Measurements from ENCODE around the gene OBSL1.

Gene OBSL1

DNA sequence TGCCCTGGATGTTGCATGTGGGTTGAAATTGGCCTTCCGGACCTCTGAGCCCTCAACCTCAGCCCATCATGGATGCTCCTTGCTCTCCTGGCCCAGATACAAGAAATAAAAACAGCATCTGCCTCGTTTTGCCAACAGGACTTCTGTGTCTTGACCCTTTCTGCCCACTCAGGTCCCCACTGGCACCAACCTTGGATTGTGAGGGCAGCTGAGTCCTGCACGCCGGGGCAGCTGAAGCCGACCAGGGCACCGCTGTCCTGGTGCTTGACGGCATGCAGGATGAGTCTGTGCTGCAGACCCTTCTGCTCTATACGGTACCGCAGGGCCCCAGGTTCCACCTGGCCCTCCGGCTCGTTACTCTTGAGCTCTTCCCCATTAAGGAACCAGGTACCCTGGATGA lies 4.7 kb downstream of the OBSL1 start:
- no peak for DNase-seq (ENCODE audit: low read depth, low spot score)

DNA sequence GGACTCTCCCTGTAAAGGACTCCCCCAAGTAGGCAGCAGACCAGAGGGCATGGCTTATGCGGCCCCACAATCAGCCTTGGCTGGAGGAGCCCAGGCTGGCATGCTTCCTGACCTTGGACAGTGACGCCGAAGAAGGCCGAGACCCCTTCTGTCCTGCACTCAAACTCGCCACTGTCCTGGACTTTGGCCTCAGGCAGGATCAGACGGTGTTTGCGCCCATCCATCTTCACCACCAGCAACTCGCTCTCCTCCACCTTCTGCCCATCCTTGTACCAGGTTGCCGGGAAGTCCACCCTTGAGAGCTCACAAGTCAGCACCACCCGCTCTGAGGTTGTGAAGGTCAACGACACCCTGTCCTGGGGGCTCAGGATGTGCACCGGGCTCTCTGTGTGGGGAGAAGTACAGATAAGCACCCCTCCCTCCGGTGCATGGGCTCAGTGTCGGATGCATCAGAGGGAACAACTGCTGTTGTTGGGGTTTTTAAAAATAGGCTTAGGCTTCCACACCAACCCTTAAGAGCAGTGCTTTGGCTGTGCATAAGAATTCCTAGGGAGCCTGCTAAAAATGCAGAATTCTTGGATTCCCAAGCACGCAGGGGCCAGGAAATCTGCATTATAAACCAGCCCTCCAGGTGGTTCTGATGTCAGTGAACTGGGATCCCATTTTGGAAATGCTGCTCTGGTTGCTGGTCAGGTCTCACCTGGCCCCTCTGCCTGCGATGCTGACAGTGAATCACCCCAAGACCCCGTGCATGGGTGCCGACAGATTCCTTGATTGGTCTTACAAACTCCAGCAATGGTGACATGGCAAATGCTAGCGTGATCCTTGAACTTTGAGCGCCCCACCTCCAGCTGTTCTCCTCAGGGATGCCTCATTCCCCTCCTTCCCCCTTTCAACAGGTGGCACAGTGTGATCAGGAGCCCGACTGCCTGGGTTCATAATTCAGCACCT lies 5.9 kb downstream of the OBSL1 start:
- no peak for DNase-seq (ENCODE audit: low read depth, low spot score)

DNA sequence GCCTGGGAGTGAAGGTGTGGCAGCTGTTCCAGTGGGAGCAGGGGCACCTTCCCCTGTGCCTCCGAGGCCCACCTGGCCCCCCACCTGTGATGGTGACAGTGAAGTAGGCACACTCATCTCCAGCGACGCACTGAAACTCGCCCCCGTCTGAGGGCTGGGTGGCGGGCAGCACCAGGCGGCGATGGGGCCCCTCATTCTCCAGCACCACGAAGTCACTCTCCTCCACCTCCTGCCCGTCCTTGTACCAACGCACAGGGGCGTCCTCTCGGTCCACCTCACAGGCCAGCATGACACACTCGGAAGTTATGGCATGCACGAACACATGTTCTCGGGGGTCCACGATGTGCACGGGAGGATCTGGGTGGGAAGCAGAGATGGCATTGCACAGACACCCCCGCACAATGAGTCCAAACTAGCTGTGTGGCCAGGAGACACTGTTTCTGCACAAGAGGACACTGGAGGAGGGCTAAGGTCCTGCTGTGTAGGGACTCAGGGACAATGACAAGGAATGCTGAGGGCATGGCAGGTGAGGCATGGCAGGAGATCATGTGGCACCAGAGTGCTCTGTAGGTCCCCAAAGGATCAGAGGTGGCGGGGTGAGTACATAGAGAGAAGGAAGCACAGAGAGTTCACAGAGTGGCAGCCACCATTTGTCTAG lies 7.9 kb downstream of the OBSL1 start:
- no peak for DNase-seq (ENCODE audit: low read depth, low spot score)

DNA sequence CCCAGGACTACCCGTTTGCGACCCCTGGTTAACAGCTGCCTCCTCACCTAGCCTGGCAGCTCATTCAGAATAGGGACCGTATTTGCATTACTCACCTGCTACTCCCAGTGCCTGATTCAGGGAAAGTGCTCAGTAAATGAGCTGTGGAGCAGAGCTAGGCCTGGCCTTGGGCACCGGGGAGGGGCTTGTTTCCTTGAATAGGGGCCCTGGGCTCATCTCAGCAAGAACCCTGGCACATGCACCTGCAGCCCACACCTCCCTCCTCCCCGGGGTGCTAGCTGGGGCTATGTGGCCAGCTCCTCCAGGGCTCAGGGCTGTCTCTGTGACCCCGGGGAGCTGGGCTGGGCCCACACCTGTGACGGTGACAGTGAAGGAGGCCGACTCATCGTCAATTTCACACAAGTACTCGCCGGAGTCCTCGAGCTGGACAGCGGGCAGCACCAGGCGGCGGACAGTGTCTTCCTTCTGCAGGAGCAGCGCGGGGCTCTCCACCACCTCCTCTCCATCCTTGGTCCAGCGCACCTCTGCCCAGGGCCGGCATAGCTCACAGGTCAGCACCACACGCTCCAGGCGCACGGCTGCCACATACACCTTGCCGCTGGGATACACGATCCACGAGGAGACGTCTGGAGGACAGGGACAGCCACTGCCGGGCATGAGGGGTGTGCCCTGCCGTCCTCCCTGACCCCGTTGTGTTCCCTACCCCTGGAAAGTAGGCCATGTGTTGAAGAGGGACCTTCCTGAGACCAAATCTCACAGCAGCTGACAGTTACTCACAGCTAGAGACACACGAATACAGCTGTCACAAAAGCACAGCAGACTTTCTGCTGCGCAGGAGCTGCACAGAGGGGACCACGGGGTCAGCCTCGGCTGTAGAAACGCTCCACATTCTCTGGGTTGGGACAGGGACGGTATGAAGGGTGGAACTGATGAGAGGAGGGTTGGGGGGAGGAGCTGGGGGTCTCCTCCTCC lies 9.0 kb downstream of the OBSL1 start:
- DNase-seq (ENCODE audit: low read depth, low spot score): no peak

DNA sequence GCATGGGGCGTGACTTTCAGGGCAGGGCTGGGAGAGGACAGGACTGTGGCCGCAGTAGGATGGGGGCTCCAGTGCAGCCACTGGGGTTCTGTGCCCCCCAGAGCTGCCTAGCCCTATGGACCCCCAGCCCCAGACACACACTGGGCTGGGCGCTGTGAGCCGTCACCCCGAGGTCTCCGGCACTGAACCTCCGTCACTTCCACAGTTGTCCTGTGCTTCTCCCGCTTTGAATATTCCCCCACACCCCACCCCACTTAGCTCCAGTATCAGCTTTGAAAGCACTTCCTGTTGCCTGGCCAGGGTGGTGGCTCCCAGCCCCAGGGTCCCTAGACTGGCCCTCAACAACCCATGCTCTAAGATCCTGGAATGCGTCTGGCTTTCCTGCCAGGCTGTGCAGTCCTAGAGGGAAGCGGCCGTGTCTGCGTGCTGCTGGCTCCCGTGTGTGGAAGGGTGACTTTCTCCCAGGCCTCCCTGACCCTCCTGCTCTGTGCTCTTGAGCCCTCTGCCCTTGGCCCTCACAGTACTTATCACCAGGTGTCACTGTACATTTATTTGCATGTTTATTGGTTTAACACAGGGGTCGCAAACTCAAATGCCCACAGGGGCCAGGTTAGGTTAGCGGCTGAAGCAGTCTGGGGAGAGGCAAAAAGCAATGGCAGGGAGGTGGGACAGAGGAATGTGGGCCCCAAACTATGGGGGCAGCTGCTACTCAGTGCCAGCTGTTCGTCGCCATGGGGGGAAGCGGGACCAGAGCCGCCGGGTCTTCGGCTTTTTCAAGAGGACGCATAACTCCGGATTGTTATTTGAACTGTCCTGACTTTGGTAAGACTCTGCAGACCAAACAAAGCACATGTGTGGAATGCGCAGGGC lies 9.9 kb downstream of the OBSL1 start:
- no peak for DNase-seq (ENCODE audit: low read depth, low spot score)

DNA sequence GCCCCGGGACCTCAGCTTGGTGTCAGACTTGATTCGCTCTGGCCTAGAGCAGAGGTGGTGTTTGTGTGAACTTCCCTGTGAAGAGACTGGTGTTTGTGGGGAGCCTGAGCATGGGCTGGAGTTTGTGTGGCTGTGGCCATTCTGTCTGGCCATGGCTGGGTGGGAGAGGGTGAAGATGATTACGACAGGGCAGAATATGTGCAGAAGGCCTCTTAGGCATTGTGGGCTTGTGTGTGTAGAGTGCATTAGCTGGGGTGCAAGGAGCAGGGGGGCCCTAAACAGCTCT lies 10.5 kb downstream of the OBSL1 start:
- DNase-seq (ENCODE audit: low read depth, low spot score): no peak

DNA sequence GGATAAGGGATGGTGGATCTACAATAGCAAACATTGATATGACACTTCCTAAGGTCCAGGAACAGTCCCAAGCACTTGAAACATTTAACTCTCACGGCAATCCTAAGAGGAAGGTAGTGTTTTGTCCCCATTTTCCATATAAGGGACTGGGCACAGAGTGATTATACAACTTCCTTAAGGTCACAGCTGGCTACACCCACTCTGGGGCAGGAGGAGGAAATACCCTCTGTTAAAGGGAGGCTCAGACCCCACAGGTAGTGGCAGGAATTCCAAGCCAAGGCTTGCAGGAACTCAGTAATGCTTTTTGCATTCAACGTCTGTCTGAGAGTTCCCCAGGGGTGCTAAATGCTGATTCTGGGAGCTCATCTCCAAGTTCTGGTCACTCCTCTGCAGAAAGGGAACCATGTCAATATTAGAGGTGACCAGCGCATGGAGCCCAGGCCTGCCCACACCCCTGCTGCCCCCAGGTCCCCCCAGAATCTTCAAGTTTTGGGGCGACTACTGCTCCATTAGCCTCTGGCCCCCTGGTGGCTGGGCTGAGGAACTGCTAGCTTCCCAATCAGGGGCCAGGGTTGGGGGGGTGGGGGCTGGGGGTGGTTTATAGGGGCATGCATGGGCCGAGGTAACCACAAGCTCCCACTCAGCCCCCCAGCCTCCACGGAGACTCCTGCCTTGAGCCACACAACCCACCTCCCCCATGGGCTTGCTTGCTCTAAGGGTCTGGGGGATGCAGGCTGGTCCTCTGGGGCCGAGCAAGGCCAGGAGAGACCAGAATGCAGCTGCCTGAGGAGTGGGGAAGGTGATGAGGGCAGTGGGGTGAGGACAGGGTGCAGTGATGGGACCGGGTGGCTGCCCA lies 11.1 kb downstream of the OBSL1 start:
- DNase-seq (ENCODE audit: low read depth, low spot score): no peak

DNA sequence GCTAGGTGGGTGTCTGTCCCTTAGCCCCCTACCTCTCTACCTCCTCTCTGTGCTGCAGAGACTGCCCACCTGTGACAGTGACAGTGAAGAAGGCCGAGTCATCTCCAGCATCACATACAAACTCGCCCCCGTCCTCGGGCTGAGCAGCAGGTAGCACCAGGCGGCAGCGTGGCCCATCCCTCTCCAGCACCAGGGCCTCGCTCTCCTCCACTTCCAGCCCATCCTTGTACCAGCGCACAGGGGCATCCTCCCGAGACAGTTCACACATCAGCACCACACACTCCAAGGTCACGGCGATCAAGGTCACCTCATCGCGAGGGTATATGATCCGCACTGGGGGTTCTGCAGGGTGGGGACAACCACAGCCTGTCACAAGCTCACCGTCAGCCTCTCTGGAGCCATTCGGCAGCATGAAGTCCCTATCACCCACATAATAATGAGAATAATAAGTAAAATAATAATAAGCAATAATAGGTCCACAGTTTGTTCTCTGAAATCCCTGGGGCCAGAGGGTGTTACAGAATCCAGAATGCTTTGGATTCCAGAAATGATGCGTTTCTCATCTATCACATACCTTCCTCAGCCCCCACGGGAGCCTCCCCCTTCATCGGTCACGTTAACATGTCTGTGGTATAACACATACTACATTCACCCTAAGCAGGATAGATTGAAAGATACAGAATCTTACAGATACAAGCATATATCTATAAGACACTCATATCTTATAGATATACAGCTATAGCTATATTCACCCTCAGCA lies 12.0 kb downstream of the OBSL1 start:
- DNase-seq (ENCODE audit: low read depth, low spot score): no peak

DNA sequence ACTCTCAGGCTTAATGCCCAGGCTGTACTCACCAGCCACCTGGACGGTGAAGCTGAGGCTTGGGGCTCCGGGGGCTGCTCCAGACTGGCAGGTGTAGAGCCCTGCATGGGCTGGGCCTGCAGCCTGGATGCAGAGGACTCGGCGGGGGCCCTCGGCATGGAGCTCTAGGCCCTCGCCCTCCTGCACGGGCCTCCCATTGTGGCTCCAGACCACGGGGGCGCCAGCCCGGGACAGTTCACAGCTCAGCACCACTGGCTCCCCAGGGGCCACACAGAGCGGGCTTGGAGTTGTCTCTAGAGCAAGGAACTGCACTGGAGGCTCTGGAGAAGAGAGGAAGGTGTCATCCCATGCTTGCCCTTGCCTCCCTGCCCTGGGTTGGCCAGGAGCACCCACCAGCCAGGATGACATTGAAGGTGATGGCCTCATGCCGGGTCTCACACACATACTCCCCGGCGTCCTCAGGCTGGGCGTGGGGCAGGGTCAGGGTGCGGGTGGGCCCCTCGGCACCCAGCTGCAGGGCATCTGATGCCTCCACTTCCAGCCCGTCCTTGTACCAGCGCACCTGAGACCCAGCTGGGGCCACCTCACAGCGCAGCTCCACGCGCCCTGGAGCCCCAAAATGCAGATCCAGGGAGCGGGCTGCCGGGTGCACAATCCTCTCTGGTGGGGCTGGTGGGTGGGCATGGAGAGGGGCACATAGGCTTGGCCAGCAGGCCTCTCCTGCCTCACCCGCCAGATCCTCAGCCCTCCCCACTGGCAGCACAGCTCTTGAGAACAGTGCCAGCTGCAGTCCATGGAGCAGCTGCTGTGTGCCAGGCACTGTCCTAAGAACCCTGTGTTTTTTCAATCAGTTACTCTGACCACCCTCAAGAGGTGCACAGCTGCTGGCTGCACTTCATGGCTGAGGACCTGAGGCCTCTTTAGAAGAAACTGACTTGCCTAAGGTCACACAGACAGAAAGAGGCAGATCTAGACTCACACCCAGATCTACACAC lies 13.3 kb downstream of the OBSL1 start:
- no peak for DNase-seq (ENCODE audit: low read depth, low spot score)

DNA sequence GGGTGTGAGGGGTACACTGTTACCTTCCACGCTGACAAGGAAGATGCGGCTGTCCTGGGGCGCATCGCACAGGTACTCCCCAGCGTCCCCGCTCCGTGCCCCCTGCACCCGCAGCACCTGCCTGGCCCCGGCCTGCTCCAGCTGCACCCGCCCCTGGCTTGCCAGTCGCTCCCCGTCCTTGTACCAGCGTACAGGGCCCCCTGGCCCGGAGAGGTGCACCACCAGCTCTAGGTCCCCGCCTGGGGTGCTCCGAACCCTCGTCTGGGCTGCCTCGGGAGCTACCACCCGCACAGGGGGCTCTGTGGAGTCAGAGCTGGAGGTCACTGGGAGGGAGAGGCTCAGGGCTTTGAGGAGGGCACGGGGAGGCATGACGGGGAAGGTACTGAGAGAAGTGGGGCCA lies 14.0 kb downstream of the OBSL1 start:
- DNase-seq (ENCODE audit: low read depth, low spot score): no peak

DNA sequence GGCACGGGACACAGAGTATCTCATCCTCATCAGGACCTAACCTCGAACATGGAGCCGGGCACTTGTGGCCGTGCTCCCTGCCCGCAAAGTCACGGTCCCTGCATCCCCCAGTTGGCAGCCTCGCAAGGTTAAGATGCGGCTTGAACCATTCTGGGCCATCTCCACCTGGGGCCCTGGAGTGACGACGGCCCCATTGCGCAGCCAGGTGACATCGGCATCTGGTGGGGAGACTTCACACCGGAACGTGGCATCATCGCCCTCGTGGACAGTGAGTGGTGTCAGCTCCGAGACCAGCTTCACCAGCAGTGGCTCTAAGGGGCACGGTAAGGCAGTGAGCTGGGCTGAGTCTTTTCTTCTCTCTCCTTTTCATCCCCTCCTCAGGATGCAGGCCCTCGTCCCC lies 14.9 kb downstream of the OBSL1 start:
- DNase-seq (ENCODE audit: low read depth, low spot score): no peak

DNA sequence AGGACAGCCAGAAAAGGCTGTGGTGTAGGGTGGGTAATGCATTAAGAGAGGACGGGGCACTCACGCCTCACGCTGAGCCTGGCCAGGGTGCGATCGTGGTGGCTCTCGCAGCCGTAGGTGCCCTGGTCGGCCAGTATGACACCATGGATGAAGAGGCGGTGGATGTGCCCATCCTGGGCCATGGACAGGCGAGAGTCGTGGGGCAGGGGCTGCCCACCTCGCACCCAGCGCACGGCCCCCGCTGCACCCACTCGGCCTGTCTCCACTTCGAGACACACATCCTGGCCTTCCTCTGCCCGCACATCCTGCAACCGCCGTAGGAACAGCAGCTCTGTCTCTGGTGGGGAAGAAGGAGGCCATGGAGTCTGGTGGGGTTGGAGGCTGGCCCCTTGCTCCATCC lies 15.4 kb downstream of the OBSL1 start:
- no peak for DNase-seq (ENCODE audit: low read depth, low spot score)

DNA sequence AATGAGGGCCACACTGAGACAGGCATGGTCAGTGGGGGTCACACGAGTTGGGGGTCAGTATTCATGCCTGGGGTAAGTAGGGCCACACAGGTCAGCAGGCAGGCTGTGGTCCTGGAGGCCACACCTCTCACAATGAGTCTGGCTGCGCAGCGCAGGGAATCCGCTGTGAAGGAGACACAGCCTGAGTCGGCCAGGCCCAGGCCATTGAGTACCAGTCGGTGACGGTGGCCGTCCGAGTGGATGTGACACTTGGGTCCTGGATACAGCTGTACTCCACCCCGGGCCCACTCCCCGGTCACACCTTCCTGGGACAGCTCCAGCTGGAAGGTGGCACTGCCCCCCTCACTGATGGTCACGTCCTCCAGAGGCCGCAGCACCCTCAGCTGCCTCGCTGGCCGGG lies 17.0 kb downstream of the OBSL1 start:
- no peak for DNase-seq (ENCODE audit: low read depth, low spot score)

DNA sequence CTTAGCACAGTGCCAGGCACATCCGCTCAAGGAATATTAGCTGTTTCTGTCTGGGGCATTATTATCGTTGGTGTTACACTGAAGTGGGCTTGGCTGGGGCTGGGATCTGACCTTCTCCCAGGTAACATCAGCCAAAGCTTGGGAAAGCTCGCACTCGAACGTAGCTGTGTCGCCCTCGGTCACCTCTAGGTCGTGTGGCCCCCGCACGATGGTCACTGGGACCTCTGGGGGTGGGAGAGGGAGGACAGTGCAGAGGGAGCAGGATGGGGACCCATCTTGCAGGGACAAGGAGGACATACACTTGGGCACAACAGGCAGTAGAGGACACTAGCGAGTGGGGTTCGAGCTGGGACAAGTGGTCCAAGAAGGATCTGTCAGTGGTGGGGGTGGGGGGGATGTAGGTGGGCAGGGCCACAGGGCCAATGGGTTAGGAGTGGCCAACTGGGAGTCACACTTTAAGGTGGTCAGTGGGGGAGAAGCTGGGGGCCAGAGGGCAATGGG lies 17.8 kb downstream of the OBSL1 start:
- DNase-seq (ENCODE audit: low read depth, low spot score): no peak

DNA sequence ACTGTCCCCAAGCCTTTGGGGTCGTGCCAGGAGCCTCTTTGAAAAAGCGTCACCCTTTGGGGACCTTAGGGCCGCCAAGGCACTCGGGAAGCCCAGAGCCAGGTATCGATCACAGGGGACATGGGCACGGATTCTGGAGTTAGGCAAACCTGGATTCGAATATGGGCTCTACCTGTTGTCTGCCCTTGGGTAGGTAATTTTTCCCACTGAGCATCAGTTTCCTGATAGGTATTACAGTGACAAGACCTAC lies 18.2 kb downstream of the OBSL1 start:
- no peak for DNase-seq (ENCODE audit: low read depth, low spot score)

DNA sequence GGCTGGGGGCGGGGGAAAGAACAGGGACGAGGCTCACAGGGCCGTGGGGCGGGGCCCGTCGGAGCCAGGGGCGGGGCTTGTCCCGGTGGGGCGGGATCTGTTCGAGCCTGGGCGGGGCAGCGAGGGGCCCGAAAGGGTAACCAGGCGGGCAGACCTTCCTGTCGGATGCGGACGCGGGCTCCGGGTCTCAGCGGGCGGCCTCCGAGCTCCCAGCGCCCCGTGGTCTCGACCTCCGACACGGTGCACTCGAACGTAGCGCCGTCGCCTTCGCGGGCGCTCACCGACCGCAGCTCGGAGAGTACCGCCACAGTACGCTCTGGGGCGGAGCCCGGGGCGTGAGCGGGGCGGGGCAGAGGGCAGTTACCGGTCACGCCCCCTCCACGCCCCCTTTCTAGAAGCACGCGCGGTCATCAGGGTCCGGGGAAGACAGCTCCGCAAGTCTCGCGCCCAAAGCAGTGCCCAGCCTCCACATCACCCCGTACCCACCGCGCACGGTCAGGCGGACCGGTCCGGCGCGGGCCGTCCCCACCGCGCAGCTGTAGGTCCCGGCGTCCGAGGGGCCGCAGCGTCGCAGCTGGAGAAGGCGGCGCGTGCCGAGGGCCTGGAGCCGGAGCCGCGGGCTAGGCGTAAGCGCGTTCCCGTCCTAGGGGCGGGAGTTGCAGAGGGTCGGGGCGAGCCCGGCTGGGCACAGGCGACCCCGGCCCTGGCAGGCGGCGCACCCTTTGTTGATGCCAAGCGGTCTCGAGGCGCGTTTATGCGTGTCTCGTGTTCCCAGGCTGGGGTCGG lies 18.8 kb downstream of the OBSL1 start:
- DNase-seq (ENCODE audit: low read depth, low spot score): peak; percentile 51

Measured in activated naive CD8-positive, alpha-beta T cell treated with anti-CD3 and anti-CD28 coated beads, Interleukin-2, amount 50 U/mL, for 16 hours (primary cell).